ENCODE results near the gene RNF123. TPM values are rescaled to one million over a fixed set of nuclear protein-coding genes. Genes with fewer than 3 reads are reported as not detected.
A peak's percentile ranks its signal among the peaks of the same experiment; 100 is the strongest.

RNF123 gene
- 10 to 100 TPM; 22.0 to 31.7 TPM for total RNA-seq

DNA sequence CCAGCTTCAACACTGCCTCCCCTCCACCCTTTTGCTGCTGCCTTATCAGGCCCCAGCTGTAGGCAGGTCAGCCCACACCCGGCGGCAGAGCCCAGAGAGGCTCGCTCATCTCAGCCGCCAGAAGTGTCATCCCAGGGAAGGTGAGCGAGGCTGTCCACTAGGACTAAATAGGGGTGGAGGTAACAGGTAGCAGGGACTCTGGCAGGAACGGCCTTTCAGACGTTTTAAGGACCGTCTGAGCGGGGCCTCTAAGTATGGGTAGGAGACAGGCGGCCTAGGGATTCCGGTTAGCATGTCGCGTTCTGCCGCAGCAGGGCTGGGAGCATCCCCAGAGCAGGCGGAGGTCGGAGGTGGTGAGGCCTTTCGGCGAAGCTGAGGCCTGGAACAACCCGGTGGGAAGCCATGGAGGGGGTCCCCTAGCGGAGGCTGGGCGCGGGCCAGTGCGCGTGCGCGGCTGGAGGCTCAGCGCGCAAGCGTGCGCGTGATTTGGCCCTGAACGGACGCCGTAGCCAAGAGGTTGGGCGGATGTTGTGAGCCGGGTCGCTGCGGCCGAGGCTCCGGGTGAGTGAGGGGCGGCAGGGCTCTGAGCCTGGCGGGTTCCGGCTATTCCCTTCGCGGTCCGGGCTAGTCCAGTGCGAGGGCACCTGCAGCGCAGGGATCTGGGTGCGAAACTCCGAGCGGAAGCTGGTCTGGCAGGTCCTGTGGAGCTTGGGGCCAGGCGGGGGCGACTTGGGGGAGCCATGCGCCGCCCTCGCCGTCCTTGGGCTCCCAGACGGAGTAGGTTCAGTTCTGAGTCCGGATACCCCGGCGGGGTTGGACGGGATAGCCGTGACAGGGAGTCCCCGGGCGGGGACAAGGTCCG is at the start of gene RNF123, which contains the start of gene MST1:
RNF123 (plus strand) TSS at position 512 of the 862 bp plus-strand sequence. CDS start 1,609 bp downstream, outside the sequence.
MST1 (minus strand) TSS at position 429 of the 862 bp plus-strand sequence. CDS start 783 bp downstream, outside the sequence.
- H3K27me3 Mint-ChIP-seq = no peaks in the 10 kb centered on the region
- H3K9me3 Mint-ChIP-seq = no peaks in the 10 kb centered on the region
- TF ChIP-seq, protein P1, sequence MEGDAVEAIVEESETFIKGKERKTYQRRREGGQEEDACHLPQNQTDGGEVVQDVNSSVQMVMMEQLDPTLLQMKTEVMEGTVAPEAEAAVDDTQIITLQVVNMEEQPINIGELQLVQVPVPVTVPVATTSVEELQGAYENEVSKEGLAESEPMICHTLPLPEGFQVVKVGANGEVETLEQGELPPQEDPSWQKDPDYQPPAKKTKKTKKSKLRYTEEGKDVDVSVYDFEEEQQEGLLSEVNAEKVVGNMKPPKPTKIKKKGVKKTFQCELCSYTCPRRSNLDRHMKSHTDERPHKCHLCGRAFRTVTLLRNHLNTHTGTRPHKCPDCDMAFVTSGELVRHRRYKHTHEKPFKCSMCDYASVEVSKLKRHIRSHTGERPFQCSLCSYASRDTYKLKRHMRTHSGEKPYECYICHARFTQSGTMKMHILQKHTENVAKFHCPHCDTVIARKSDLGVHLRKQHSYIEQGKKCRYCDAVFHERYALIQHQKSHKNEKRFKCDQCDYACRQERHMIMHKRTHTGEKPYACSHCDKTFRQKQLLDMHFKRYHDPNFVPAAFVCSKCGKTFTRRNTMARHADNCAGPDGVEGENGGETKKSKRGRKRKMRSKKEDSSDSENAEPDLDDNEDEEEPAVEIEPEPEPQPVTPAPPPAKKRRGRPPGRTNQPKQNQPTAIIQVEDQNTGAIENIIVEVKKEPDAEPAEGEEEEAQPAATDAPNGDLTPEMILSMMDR (IDR thresholded peaks at IDR 0.05) = peak; percentile 36
- ChIA-PET CTCF (interaction anchor here (1.2 kb wide), 1 partner anchor 149 kb away, joined by 5 read pairs; no protein-coding TSS in a partner anchor), POLR2A (interaction anchor here (1.0 kb wide), 1 partner anchor 149 kb away, joined by 4 read pairs; no protein-coding TSS in a partner anchor)
- ATAC-seq = peak; percentile 80
- H3K4me1 Mint-ChIP-seq (ENCODE audit: low read depth) = peaks cover 22% of the 10 kb centered on the region
- H3K36me3 Mint-ChIP-seq (ENCODE audit: low read depth) = peaks cover 6% of the 10 kb centered on the region
- H3K4me3 Mint-ChIP-seq = peak within 1 kb of the TSS; percentile 97
- DNase-seq = peak; percentile 93
- intact Hi-C loops (cut with micrococcal nuclease) = no loop called here
- H3K27ac Mint-ChIP-seq = peak within 1 kb of the TSS; percentile 94

DNA sequence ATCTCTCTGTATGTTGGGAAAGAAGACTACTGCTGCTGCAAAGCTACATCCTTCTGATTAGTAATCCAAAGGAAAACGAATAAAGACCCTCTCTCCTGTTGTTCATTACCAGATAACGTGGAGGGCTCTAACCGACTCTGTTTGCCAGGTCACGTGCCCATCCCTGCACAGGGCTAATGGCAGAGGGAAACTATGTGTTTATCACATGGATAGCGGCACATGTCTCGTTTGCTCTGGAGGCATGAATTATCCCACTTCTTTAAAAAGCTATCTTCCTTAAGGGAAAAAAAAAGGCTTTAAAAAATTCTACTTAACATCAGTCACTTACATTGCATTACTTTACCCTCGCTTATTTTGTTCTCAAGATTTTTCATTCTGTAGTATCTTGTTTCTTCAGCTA is 48.1 kb upstream of the RNF123 start:
- Mint-ChIP-seq H3K36me3 (ENCODE audit: low read depth) (no peaks in the 10 kb centered on the region), H3K27ac (no peak overlapping the region), H3K4me3 (no peak overlapping the region), H3K9me3 (no peaks in the 10 kb centered on the region), H3K4me1 (ENCODE audit: low read depth) (peaks cover 4% of the 10 kb centered on the region), H3K27me3 (no peaks in the 10 kb centered on the region)
- DNase-seq (no peak), ATAC-seq (no peak)
- ChIA-PET POLR2A (no interaction called here), CTCF (no interaction called here)
- intact Hi-C loops (cut with micrococcal nuclease) = no loop called here
- TF ChIP-seq, protein P1 (IDR thresholded peaks at IDR 0.05) = no peak

DNA sequence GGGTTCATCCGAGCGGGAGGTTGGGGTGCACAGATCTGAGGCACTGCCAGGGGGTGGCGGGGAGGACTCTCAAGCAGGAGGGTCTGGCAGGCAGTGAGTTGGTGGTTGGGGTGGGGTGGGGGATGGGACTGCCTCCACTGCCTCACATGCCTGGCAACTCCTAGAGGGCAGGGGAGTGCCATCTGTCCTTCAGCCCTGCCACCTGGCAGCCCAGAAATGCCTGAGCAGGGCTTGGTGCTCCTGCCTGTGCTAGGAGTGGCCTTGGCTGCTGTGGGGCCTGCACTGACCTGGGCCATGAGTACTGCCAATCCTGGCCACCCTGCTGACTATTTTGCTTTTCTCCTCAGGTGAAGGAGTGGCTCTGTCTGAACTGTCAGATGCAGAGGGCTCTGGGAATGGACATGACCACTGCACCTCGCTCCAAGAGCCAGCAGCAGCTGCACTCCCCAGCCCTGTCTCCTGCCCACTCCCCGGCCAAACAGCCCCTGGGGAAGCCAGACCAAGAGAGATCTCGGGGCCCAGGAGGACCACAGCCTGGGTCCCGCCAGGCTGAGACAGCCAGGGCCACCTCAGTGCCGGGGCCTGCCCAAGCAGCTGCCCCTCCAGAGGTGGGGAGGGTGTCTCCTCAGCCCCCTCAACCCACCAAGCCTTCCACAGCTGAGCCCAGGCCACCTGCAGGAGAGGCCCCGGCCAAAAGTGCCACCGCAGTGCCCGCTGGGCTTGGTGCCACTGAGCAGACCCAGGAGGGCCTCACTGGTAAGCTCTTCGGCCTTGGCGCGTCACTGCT is 47.2 kb upstream of the RNF123 start:
- Mint-ChIP-seq H3K27ac (no peak overlapping the region), H3K36me3 (ENCODE audit: low read depth) (no peaks in the 10 kb centered on the region), H3K27me3 (no peaks in the 10 kb centered on the region), H3K9me3 (no peaks in the 10 kb centered on the region), H3K4me1 (ENCODE audit: low read depth) (peaks cover under 1% of the 10 kb centered on the region), H3K4me3 (no peak overlapping the region)
- TF ChIP-seq, protein P1 (IDR thresholded peaks at IDR 0.05) = no peak
- ChIA-PET POLR2A (no interaction called here), CTCF (no interaction called here)
- intact Hi-C loops (cut with micrococcal nuclease) = no loop called here
- ATAC-seq (no peak), DNase-seq (no peak)

DNA sequence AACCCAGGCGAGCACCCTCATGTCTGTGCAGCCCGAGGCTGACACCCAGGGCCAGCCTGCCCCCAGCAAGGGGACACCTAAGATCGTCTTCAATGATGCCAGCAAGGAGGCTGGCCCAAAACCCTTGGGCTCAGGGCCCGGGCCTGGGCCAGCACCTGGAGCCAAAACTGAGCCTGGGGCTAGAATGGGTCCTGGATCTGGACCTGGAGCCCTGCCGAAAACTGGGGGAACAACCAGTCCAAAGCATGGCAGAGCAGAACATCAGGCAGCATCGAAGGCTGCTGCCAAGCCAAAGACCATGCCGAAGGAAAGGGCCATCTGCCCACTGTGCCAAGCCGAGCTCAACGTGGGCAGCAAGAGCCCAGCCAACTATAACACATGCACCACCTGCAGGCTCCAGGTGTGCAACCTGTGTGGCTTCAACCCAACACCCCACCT is 46.6 kb upstream of the RNF123 start:
- POLR2A ChIA-PET = no interaction called here
- Mint-ChIP-seq H3K4me3 (no peak overlapping the region), H3K4me1 (ENCODE audit: low read depth) (no peaks in the 10 kb centered on the region), H3K27ac (no peak overlapping the region), H3K36me3 (ENCODE audit: low read depth) (no peaks in the 10 kb centered on the region), H3K27me3 (no peaks in the 10 kb centered on the region), H3K9me3 (no peaks in the 10 kb centered on the region)
- TF ChIP-seq, protein P1 (IDR thresholded peaks at IDR 0.05) = no peak
- intact Hi-C loops (cut with micrococcal nuclease) = no loop called here
- no peak for DNase-seq
- ATAC-seq = no peak
- CTCF ChIA-PET = no interaction called here

Measured in activated CD8-positive, alpha-beta T cell treated with anti-CD3 and anti-CD28 coated beads for 36 hours (primary cell).